Testis (tissue), 3 donors: Measurements from ENCODE around the gene PAGR1. TPM values are rescaled to one million over a fixed set of nuclear protein-coding genes. Genes with fewer than 3 reads are reported as not detected.

ENCODE experiments used
- DNase-seq: peaks from one replicate; pipeline ENCODE4 v3.0.0-alpha.2; 2019
- H3K27ac ChIP-seq, 2 donors: fragments of 200-600 bp; sonication (generic); one replicate each; pipeline ENCODE4 v1.5.1; 2019
- H3K27me3 ChIP-seq: fragments of 200-600 bp; sonication (generic); one replicate; pipeline ENCODE4 v1.5.1; 2019
- H3K36me3 ChIP-seq: fragments of 200-600 bp; sonication (generic); one replicate; pipeline ENCODE4 v1.5.1; 2017; ENCODE audit warnings: low read depth; ENCODE audit errors: missing control alignments
- H3K4me1 ChIP-seq: fragments of 200-600 bp; sonication (generic); one replicate; pipeline ENCODE4 v1.5.1; 2019
- H3K4me3 ChIP-seq, 2 donors: fragments of 200-600 bp; sonication (generic); one replicate each; pipeline ENCODE4 v1.5.1; 2017 to 2019
- H3K9me3 ChIP-seq: fragments of 200-600 bp; sonication (generic); one replicate; pipeline ENCODE4 v1.5.1; 2017
- CTCF ChIP-seq, 3 experiments: fragments of 450-650 bp in 2 of 3; fragments of 200-600 bp in 1 of 3; sonication (generic) in 1 of 3; IDR thresholded peaks; one replicate each; pipeline ENCODE4 v1.5.1; 2016 to 2019; ENCODE audit warnings: antibody characterized with exemption in 3 of 3, mild to moderate bottlenecking in 2 of 3, moderate library complexity in 1 of 3
- POLR2A ChIP-seq: fragments of 450-650 bp; IDR thresholded peaks from one replicate; pipeline ENCODE4 v1.6.1; 2017; ENCODE audit warnings: antibody characterized with exemption, mild to moderate bottlenecking, moderate library complexity
- WGBS, 2 donors: methylation state at CpG; one replicate each; pipeline ENCODE4 v1.1.5; 2018; 5-methylcytosine and 5-hydroxymethylcytosine counted together
- intact Hi-C: fragments of 100-400 bp; cut with DNase I; formaldehyde crosslinking; loops from one replicate; pipeline ENCODE4 v1.15.1; 2023; ENCODE audit warnings: low total_unique reads
- polyA plus RNA-seq: library from polyadenylated mRNA; stranded (reverse); fragments of 350-450 nt; fragmentation: Illumina TruSeq; extraction: RNeasy Lipid Tissue Mini Kit (QIAGEN cat#74804); gene quantifications from one replicate; pipeline ENCODE4 v1.2.3, GENCODE V29; 2014; ENCODE audit warnings: low read depth, low replicate concordance; ENCODE audit not compliant: insufficient read depth
- total RNA-seq, 2 donors: library from RNA; depleted of rRNA; stranded (reverse); fragments of >200 nt; gene quantifications; one replicate each; pipeline ENCODE4 v1.2.3, GENCODE V29; 2016

The PAGR1 gene
- total and polyA plus RNA-seq, 3 donors from 2014 or later: 36.1 to 68.4 (median 53.0) TPM

GRCh38 chr16:29848420-29849297 lies 32.7 kb downstream of the PAGR1 start:
- H3K36me3 ChIP-seq: no peaks in the 10 kb centered on the region
- TF ChIP-seq CTCF (IDR thresholded peaks at IDR 0.05): peak; percentile 72 to 81 (median 75)
- no peak for TF ChIP-seq POLR2A
- H3K27me3 ChIP-seq: no peaks in the 10 kb centered on the region
- no peak overlapping the region for H3K27ac ChIP-seq
- no peak overlapping the region for H3K4me3 ChIP-seq
- WGBS, 2 donors: 48 to 67% methylated on average over 6 to 14 of the region's 15 CpGs
- intact Hi-C loops: no loop called here
- H3K4me1 ChIP-seq: peaks cover 19% of the 10 kb centered on the region
- H3K9me3 ChIP-seq: no peaks in the 10 kb centered on the region
- peak; percentile 78 for DNase-seq

GRCh38 chr16:29849505-29849904 lies 33.6 kb downstream of the PAGR1 start:
- 48 to 56% methylated on average over 5 of the region's 5 CpGs for WGBS, 2 donors
- TF ChIP-seq POLR2A (no peak), CTCF (IDR thresholded peaks at IDR 0.05) (no peak)
- intact Hi-C loops: no loop called here
- H3K4me3 ChIP-seq: no peak overlapping the region
- no peaks in the 10 kb centered on the region for H3K36me3 ChIP-seq
- H3K27ac ChIP-seq: no peak overlapping the region
- no peaks in the 10 kb centered on the region for H3K27me3 ChIP-seq
- peak; percentile 53 for DNase-seq
- peaks cover 19% of the 10 kb centered on the region for H3K4me1 ChIP-seq
- no peaks in the 10 kb centered on the region for H3K9me3 ChIP-seq

- Histone ChIP-seq H3K36me3 (no peaks in the 10 kb centered on the region), H3K4me3 (no peak overlapping the region), H3K4me1 (peaks cover 14% of the 10 kb centered on the region), H3K27ac (no peak overlapping the region), H3K27me3 (no peaks in the 10 kb centered on the region), H3K9me3 (no peaks in the 10 kb centered on the region)
- intact Hi-C loops: no loop called here
- TF ChIP-seq CTCF (IDR thresholded peaks at IDR 0.05) (no peak), POLR2A (no peak)
- no peak for DNase-seq
- 75 to 96% methylated on average over 3 of the region's 3 CpGs for WGBS, 2 donors
These were observed 35.0 kb downstream of the PAGR1 start for GRCh38 chr16:29850998-29851397.

GRCh38 chr16:29852654-29853053 lies 36.7 kb downstream of the PAGR1 start:
- no peak for TF ChIP-seq CTCF (IDR thresholded peaks at IDR 0.05)
- H3K27ac ChIP-seq: no peak overlapping the region
- H3K9me3 ChIP-seq: no peaks in the 10 kb centered on the region
- H3K4me3 ChIP-seq: no peak overlapping the region
- H3K4me1 ChIP-seq: peaks cover 14% of the 10 kb centered on the region
- no peak for DNase-seq
- H3K36me3 ChIP-seq: no peaks in the 10 kb centered on the region
- intact Hi-C loops: no loop called here
- WGBS, 2 donors: 35 to 65% methylated on average over 7 of the region's 7 CpGs
- no peaks in the 10 kb centered on the region for H3K27me3 ChIP-seq
